Left forelimb (tissue), 1 donor: ENCODE data around the gene C16orf95.
"Not testable (repeated sequence)": the region's sequence is repeated elsewhere in the genome, so short reads cannot be mapped to it uniquely, and the experiment has no call there.

Experiments
- DNase-seq: peaks from one replicate; pipeline ENCODE4 v3.0.0-alpha.2; 2018; ENCODE audit warnings: low spot score

The C16orf95 gene

GRCh38 chr16:87346517-87347060 lies 29.4 kb upstream of the C16orf95 start:
- no peak for DNase-seq

- DNase-seq = no peak
Measured at GRCh38 chr16:87345726-87346424, 28.7 kb upstream of the C16orf95 start.

GRCh38 chr16:87344931-87345631 lies 27.9 kb upstream of the C16orf95 start:
- DNase-seq = no peak

GRCh38 chr16:87344165-87344930 lies 27.2 kb upstream of the C16orf95 start:
- no peak for DNase-seq

GRCh38 chr16:87343753-87344050 lies 26.5 kb upstream of the C16orf95 start:
- no peak for DNase-seq

- no peak for DNase-seq
Measured at GRCh38 chr16:87342978-87343752, 26.0 kb upstream of the C16orf95 start.

- DNase-seq = no peak
Measured at GRCh38 chr16:87342504-87342903, 25.3 kb upstream of the C16orf95 start.

- DNase-seq = no peak
Measured at GRCh38 chr16:87340198-87340597, 23.0 kb upstream of the C16orf95 start.

- DNase-seq = not testable (repeated sequence)
Measured at GRCh38 chr16:87339724-87340105, 22.5 kb upstream of the C16orf95 start.

GRCh38 chr16:87339086-87339723 lies 22.0 kb upstream of the C16orf95 start:
- DNase-seq = no peak

GRCh38 chr16:87338155-87338765 lies 21.1 kb upstream of the C16orf95 start:
- no peak for DNase-seq

- no peak for DNase-seq
Measured at GRCh38 chr16:87337262-87337771, 20.1 kb upstream of the C16orf95 start.

GRCh38 chr16:87336434-87337240 lies 19.4 kb upstream of the C16orf95 start:
- no peak for DNase-seq

GRCh38 chr16:87335625-87336433 lies 18.6 kb upstream of the C16orf95 start:
- no peak for DNase-seq

GRCh38 chr16:87334651-87335624 lies 17.7 kb upstream of the C16orf95 start:
- DNase-seq = no peak

- no peak for DNase-seq
Measured at GRCh38 chr16:87333581-87334331, 16.6 kb upstream of the C16orf95 start.

GRCh38 chr16:87333101-87333500 lies 15.9 kb upstream of the C16orf95 start:
- DNase-seq = no peak
